IMR-90 (cell line): ENCODE results near the gene VPS8. TPM values are rescaled to one million over a fixed set of nuclear protein-coding genes. Genes with fewer than 3 reads are reported as not detected.

Experiments used
- ATAC-seq: fragments of 200-7000 bp; cut with Tn5 transposase; 2 replicates; pipeline ENCODE4 v1.9.1; 2020; ENCODE audit warnings: low read depth, mild to moderate bottlenecking, moderate library complexity
- BruUV-seq: library from RNA; stranded (reverse); fragments of 400-500 nt; replicated peaks from 2 replicates; lab custom pipeline; 2021; lab: Mats Ljungman, UMichigan
- CTCF ChIA-PET: fragments of 300-600 bp; formaldehyde crosslinking; extraction: SDS; loops from one replicate; lab custom pipeline; 2021; ENCODE audit warnings: antibody characterized with exemption; lab: Yijun Ruan, JAX
- POLR2A ChIA-PET: fragments of 300-600 bp; sonication (Branson Sonifier 250); formaldehyde crosslinking; loops from one replicate; lab custom pipeline; 2022; ENCODE audit warnings: antibody characterized with exemption; ENCODE audit not compliant: unreplicated experiment; lab: Charles Lee
- DNase-seq: peaks from one replicate; pipeline ENCODE4 v3.0.0; 2013
- H2AFZ ChIP-seq: replicated peaks from 2 replicates; pipeline ENCODE3; 2013; ENCODE audit warnings: low read length, mild to moderate bottlenecking; ENCODE audit not compliant: poor library complexity
- H2AK5ac ChIP-seq: 2 replicates; pipeline ENCODE4 v1.6.1; 2013; ENCODE audit warnings: low read depth, low read length, inconsistent platforms
- H2AK9ac ChIP-seq: replicated peaks from 2 replicates; pipeline ENCODE3; 2013; ENCODE audit warnings: mild to moderate bottlenecking, low read depth, low read length, moderate library complexity; ENCODE audit not compliant: poor library complexity
- H2BK120ac ChIP-seq: 2 replicates; pipeline ENCODE4 v1.6.1; 2013; ENCODE audit warnings: low read depth, low read length, inconsistent platforms
- H2BK15ac ChIP-seq: 3 replicates; pipeline ENCODE4 v1.6.1; 2013; ENCODE audit warnings: low read depth, low read length, inconsistent platforms
- H2BK20ac ChIP-seq: 2 replicates; pipeline ENCODE4 v1.6.1; 2013; ENCODE audit warnings: low read depth, mild to moderate bottlenecking, inconsistent platforms, low read length, moderate library complexity
- H2BK5ac ChIP-seq: 2 replicates; pipeline ENCODE4 v1.6.1; 2013; ENCODE audit warnings: mild to moderate bottlenecking, low read depth, low read length, inconsistent platforms; ENCODE audit not compliant: poor library complexity, severe bottlenecking
- H3K14ac ChIP-seq: replicated peaks from 2 replicates; pipeline ENCODE4 v1.6.1; 2013; ENCODE audit warnings: low read depth, low read length, inconsistent platforms
- H3K18ac ChIP-seq: 2 replicates; pipeline ENCODE4 v1.6.1; 2013; ENCODE audit warnings: low read depth, low read length, control low read depth
- H3K23ac ChIP-seq: 2 replicates; pipeline ENCODE4 v1.6.1; 2013; ENCODE audit warnings: low read depth, low read length, inconsistent platforms
- H3K27ac ChIP-seq: 2 replicates; pipeline ENCODE4 v1.5.1; 2013; ENCODE audit warnings: mild to moderate bottlenecking, control low read depth, low read length; ENCODE audit not compliant: insufficient read depth
- H3K27me3 ChIP-seq: 2 replicates; pipeline ENCODE4 v1.6.1; 2013; ENCODE audit warnings: low read length; ENCODE audit not compliant: control insufficient read depth, insufficient read depth
- H3K36me3 ChIP-seq: 2 replicates; pipeline ENCODE4 v1.6.1; 2013; ENCODE audit warnings: low read length, mixed read lengths; ENCODE audit not compliant: control insufficient read depth, insufficient read depth
- H3K4ac ChIP-seq: 2 replicates; pipeline ENCODE4 v1.6.1; 2013; ENCODE audit warnings: low read depth, low read length, inconsistent platforms
- H3K4me1 ChIP-seq: 2 replicates; pipeline ENCODE4 v1.6.1; 2013; ENCODE audit warnings: low read length, mixed read lengths; ENCODE audit not compliant: control insufficient read depth, insufficient read depth
- H3K4me2 ChIP-seq: 2 replicates; pipeline ENCODE4 v1.6.1; 2013; ENCODE audit warnings: low read depth, mild to moderate bottlenecking, control low read depth, low read length, moderate library complexity
- H3K4me3 ChIP-seq: 2 replicates; pipeline ENCODE4 v1.5.1; 2013; ENCODE audit warnings: low read depth, mild to moderate bottlenecking, control low read depth, low read length, moderate library complexity; ENCODE audit not compliant: insufficient read depth
- H3K56ac ChIP-seq: 2 replicates; pipeline ENCODE4 v1.6.1; 2013; ENCODE audit warnings: low read length, inconsistent platforms; ENCODE audit not compliant: insufficient read depth; ENCODE audit errors: extremely low read depth
- H3K79me1 ChIP-seq, 2 experiments: 2 replicates each; pipeline ENCODE4 v1.6.1; 2013; ENCODE audit warnings: low read length in 2 of 2, inconsistent platforms in 1 of 2, low read depth in 1 of 2
- H3K9ac ChIP-seq: 2 replicates; pipeline ENCODE4 v1.6.1; 2013; ENCODE audit warnings: low read depth, low read length, control low read depth
- H3K9me1 ChIP-seq: 2 replicates; pipeline ENCODE4 v1.6.1; 2013; ENCODE audit warnings: low read length, inconsistent platforms; ENCODE audit not compliant: insufficient read depth
- H3K9me3 ChIP-seq: 2 replicates; pipeline ENCODE4 v1.6.1; 2013; ENCODE audit warnings: low read length; ENCODE audit not compliant: control insufficient read depth, insufficient read depth
- H4K20me1 ChIP-seq: 2 replicates; pipeline ENCODE4 v1.6.1; 2013; ENCODE audit warnings: low read length, inconsistent platforms; ENCODE audit not compliant: insufficient read depth
- H4K5ac ChIP-seq: 2 replicates; pipeline ENCODE4 v1.6.1; 2013; ENCODE audit warnings: mild to moderate bottlenecking, low read depth, low read length, control low read depth
- H4K8ac ChIP-seq, 2 experiments: 2 replicates each; pipeline ENCODE4 v1.6.1; 2013; ENCODE audit warnings: low read depth in 2 of 2, low read length in 2 of 2, control low read depth in 1 of 2, inconsistent platforms in 1 of 2
- H4K91ac ChIP-seq: 2 replicates; pipeline ENCODE4 v1.6.1; 2013; ENCODE audit warnings: low read depth, low read length, inconsistent platforms; ENCODE audit not compliant: insufficient read depth
- BHLHE40 ChIP-seq: fragments of 150-350 bp; IDR thresholded peaks from 2 replicates; pipeline ENCODE4 v1.6.1; 2016; ENCODE audit warnings: mild to moderate bottlenecking, low read depth, low read length
- CEBPB ChIP-seq: IDR thresholded peaks from 2 replicates; pipeline ENCODE4 v1.6.1; 2012; ENCODE audit warnings: low read depth, low read length, improper control_type of control experiment
- CHD1 ChIP-seq: IDR thresholded peaks from 2 replicates; pipeline ENCODE4 v1.6.1; 2012; ENCODE audit warnings: low read depth, low read length, improper control_type of control experiment
- ELK1 ChIP-seq: fragments of 150-350 bp; IDR thresholded peaks from 2 replicates; pipeline ENCODE4 v1.6.1; 2016; ENCODE audit warnings: low read depth, mild to moderate bottlenecking, low read length, moderate library complexity, borderline replicate concordance
- FOS ChIP-seq: fragments of 150-350 bp; IDR thresholded peaks from 2 replicates; pipeline ENCODE4 v1.6.1; 2016; ENCODE audit warnings: low read depth, low read length
- POLR2A ChIP-seq: IDR thresholded peaks from 2 replicates; pipeline ENCODE4 v1.6.1; 2012; ENCODE audit warnings: mild to moderate bottlenecking, low read depth, low read length
- RAD21 ChIP-seq: IDR thresholded peaks from 2 replicates; pipeline ENCODE4 v1.6.1; 2012; ENCODE audit warnings: low read length, improper control_type of control experiment
- RFX5 ChIP-seq: IDR thresholded peaks from 2 replicates; pipeline ENCODE4 v1.8.0; 2012; ENCODE audit warnings: low read depth, mild to moderate bottlenecking, low read length, moderate library complexity
- SMC3 ChIP-seq: fragments of 150-350 bp; IDR thresholded peaks from 2 replicates; pipeline ENCODE4 v1.6.1; 2016; ENCODE audit warnings: low read depth, mild to moderate bottlenecking, antibody characterized with exemption, low read length, moderate library complexity
- WGBS, 2 experiments: methylation state at CpG; one replicate each; pipeline versions ENCODE4 v1.1.5 to v1.1.7; 2013; ENCODE audit warnings: missing lambda C conversion rate in 2 of 2; ENCODE audit not compliant: insufficient read length in 1 of 2; ENCODE audit errors: extremely low coverage in 2 of 2; 5-methylcytosine and 5-hydroxymethylcytosine counted together
- dilution Hi-C: fragments of 300-500 bp; cut with HindIII; formaldehyde crosslinking; loops from one replicate; pipeline ENCODE4 v1.14.3; 2018; ENCODE audit warnings: low sequenced_read_pairs; ENCODE audit not compliant: unreplicated experiment
- in situ Hi-C: fragments of 300-500 bp; cut with MboI; formaldehyde crosslinking; loops from 3 replicates; pipeline ENCODE4 v1.14.3; 2019; ENCODE audit warnings: low sequenced_read_pairs, inconsistent platforms, mixed read lengths
- intact Hi-C: fragments of 100-400 bp; cut with micrococcal nuclease; formaldehyde crosslinking; loops from 2 replicates; pipeline ENCODE4 v1.10.0; 2022
- polyA plus RNA-seq, 3 experiments: library from polyadenylated mRNA; depleted of rRNA; stranded (reverse); fragments of >200 nt; gene quantifications; 2 replicates each; pipeline ENCODE4 v1.2.3, GENCODE V29; 2012; ENCODE audit warnings: low replicate concordance in 1 of 3
- total RNA-seq: library from RNA; depleted of rRNA; stranded (reverse); fragments of >200 nt; gene quantifications from 2 replicates; pipeline ENCODE4 v1.2.3, GENCODE V29; 2012

Gene VPS8
- total and polyA plus RNA-seq, 2 of the 4 experiments (the other 2 are of a cell fraction), result 14.0 to 56.1 TPM

DNA sequence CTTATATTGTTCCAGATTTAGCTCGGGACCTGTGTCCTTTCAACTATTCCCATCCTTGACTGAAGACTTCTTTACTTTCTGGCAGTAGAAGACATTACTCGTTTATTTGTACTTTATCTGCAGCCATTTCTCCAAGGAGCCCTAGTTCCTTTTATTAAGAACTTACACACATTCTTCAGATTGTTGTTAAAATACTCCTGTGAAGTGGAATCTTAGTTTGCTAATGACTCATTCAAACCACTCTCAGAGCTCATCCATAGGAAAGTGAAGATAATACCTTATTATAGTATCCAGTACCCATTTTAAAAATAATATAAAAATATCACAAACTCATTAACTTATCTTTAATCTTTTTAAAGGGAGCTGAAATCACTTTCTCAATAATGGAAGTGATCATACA is 277.4 kb downstream of the VPS8 start:
- Histone ChIP-seq H3K4me2 (no peak overlapping the region), H3K56ac (no peak overlapping the region), H3K9me3 (no peaks in the 10 kb centered on the region), H2AK5ac (no peak overlapping the region), H4K5ac (no peak overlapping the region), H3K27me3 (no peaks in the 10 kb centered on the region), H3K4me3 (no peak overlapping the region), H2AFZ (no peak overlapping the region), H4K91ac (no peak overlapping the region), H3K23ac (no peak overlapping the region), H3K18ac (no peak overlapping the region), H3K27ac (no peak overlapping the region), H3K4ac (no peak overlapping the region), H2BK120ac (no peak overlapping the region), H2AK9ac (no peak overlapping the region), H2BK20ac (no peak overlapping the region), H2BK5ac (no peak overlapping the region), H2BK15ac (no peak overlapping the region), H3K9me1 (no peaks in the 10 kb centered on the region), H3K14ac (no peak overlapping the region), H3K9ac (no peak overlapping the region), H3K36me3 (no peaks in the 10 kb centered on the region), H4K8ac (no peak overlapping the region), H3K4me1 (no peaks in the 10 kb centered on the region; the same call in 1 of the 2 replicates), H4K20me1 (no peaks in the 10 kb centered on the region), H3K79me1 (no peaks in the 10 kb centered on the region)
- ChIA-PET CTCF (no interaction called here), POLR2A (interaction anchor here (0.5 kb wide), 1 partner anchor 24 kb away, joined by 6 read pairs; no protein-coding TSS in a partner anchor)
- intact Hi-C loops, result no loop called here
- ATAC-seq (peak; percentile 82), DNase-seq (peak; percentile 57)
- dilution Hi-C loops, result no loop called here
- WGBS, 2 experiments, result no CpG with 5 or more reads among the region's 2 CpGs
- BruUV-seq, result no TSS peak
- in situ Hi-C loops, result no loop called here
- no peak for TF ChIP-seq FOS
- TF ChIP-seq POLR2A, result no peak
- TF ChIP-seq SMC3, result no peak
- TF ChIP-seq BHLHE40, result no peak
- no peak for TF ChIP-seq RAD21
- TF ChIP-seq ELK1, result no peak
- no peak for TF ChIP-seq CEBPB
- TF ChIP-seq RFX5, result no peak
- TF ChIP-seq CHD1, result no peak
